Measurements from ENCODE around the gene COX8A. TPM values are rescaled to one million over a fixed set of nuclear protein-coding genes. Genes with fewer than 3 reads are reported as not detected.

The COX8A gene
- total and polyA plus RNA-seq, 2 of the 13 experiments (the other 11 are each of a cell fraction or from before 2014, with no cell fraction given), result 202 to 406 TPM

DNA sequence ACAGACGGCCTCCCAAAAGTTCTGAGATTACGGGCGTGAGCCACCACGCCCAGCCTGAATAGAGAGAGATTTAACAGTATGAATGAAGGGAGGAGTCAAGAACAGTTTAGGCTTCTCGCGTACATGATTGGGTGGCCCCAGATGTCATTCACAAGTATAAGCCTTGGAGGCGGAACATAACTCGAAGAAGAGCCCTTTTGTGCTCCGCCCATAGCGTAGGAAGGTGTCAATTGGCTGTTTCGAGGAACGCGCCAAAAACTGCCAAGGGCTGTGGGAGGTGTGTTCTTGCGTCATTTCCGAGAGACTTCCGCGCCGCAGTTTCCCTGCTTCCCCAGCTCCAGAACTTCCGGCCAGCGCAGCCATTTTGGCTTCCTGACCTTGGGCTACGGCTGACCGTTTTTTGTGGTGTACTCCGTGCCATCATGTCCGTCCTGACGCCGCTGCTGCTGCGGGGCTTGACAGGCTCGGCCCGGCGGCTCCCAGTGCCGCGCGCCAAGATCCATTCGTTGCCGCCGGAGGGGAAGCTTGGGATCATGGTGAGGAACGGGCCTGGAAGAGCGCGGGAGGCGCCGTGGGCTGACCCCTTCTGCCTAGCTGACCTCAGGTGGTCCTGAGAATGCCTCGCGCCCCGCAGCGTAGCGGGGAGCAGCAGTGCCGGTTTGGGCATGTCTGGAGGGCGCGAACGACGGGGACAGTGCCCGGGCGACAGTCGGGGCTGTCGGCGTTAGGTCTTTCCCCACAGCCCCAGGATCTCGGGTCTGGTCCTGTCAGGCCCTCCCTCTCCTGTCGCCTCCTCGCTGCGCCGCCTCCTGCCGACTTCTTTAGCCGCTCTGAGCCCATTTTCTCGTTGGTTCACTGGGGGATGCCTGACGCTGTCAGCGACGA, at the start of gene COX8A (continued):
- TF ChIP-seq, protein P1, sequence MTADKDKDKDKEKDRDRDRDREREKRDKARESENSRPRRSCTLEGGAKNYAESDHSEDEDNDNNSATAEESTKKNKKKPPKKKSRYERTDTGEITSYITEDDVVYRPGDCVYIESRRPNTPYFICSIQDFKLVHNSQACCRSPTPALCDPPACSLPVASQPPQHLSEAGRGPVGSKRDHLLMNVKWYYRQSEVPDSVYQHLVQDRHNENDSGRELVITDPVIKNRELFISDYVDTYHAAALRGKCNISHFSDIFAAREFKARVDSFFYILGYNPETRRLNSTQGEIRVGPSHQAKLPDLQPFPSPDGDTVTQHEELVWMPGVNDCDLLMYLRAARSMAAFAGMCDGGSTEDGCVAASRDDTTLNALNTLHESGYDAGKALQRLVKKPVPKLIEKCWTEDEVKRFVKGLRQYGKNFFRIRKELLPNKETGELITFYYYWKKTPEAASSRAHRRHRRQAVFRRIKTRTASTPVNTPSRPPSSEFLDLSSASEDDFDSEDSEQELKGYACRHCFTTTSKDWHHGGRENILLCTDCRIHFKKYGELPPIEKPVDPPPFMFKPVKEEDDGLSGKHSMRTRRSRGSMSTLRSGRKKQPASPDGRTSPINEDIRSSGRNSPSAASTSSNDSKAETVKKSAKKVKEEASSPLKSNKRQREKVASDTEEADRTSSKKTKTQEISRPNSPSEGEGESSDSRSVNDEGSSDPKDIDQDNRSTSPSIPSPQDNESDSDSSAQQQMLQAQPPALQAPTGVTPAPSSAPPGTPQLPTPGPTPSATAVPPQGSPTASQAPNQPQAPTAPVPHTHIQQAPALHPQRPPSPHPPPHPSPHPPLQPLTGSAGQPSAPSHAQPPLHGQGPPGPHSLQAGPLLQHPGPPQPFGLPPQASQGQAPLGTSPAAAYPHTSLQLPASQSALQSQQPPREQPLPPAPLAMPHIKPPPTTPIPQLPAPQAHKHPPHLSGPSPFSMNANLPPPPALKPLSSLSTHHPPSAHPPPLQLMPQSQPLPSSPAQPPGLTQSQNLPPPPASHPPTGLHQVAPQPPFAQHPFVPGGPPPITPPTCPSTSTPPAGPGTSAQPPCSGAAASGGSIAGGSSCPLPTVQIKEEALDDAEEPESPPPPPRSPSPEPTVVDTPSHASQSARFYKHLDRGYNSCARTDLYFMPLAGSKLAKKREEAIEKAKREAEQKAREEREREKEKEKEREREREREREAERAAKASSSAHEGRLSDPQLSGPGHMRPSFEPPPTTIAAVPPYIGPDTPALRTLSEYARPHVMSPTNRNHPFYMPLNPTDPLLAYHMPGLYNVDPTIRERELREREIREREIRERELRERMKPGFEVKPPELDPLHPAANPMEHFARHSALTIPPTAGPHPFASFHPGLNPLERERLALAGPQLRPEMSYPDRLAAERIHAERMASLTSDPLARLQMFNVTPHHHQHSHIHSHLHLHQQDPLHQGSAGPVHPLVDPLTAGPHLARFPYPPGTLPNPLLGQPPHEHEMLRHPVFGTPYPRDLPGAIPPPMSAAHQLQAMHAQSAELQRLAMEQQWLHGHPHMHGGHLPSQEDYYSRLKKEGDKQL (CRISPR knock-in tag; IDR thresholded peaks at IDR 0.05; ENCODE audit: low read depth), result no peak
- TF ChIP-seq ZNF775 (CRISPR knock-in tag; IDR thresholded peaks at IDR 0.05; ENCODE audit: borderline replicate concordance), result no peak
- peak; percentile 63; the same call in 1 of the 2 replicates for TF ChIP-seq AHR (CRISPR knock-in tag; IDR thresholded peaks at IDR 0.05)
- peak; percentile 85; the same call in 1 of the 2 replicates for TF ChIP-seq ZNF558 (CRISPR knock-in tag; IDR thresholded peaks at IDR 0.05; ENCODE audit: borderline replicate concordance)
- peak; percentile 12 for TF ChIP-seq ZBTB38 (CRISPR knock-in tag; IDR thresholded peaks at IDR 0.05)
- TF ChIP-seq, protein P2, sequence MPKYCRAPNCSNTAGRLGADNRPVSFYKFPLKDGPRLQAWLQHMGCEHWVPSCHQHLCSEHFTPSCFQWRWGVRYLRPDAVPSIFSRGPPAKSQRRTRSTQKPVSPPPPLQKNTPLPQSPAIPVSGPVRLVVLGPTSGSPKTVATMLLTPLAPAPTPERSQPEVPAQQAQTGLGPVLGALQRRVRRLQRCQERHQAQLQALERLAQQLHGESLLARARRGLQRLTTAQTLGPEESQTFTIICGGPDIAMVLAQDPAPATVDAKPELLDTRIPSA (CRISPR knock-in tag; IDR thresholded peaks at IDR 0.05; ENCODE audit: borderline replicate concordance), result 0 out of 2 replicates have a peak, but pooled peaks have one; percentile 16
- no peak for TF ChIP-seq ZNF572 (CRISPR knock-in tag; IDR thresholded peaks at IDR 0.05)
- peak; percentile 73 for TF ChIP-seq ZNF121 (CRISPR knock-in tag; IDR thresholded peaks at IDR 0.05)
- TF ChIP-seq BRCA1 (CRISPR knock-in tag; IDR thresholded peaks at IDR 0.05), result peak; percentile 77; the same call in 1 of the 2 replicates
- peak; percentile 23 for TF ChIP-seq ZNF781 (CRISPR knock-in tag; IDR thresholded peaks at IDR 0.05; ENCODE audit: borderline replicate concordance, not compliant biosample characterization)
- TF ChIP-seq, protein P3, sequence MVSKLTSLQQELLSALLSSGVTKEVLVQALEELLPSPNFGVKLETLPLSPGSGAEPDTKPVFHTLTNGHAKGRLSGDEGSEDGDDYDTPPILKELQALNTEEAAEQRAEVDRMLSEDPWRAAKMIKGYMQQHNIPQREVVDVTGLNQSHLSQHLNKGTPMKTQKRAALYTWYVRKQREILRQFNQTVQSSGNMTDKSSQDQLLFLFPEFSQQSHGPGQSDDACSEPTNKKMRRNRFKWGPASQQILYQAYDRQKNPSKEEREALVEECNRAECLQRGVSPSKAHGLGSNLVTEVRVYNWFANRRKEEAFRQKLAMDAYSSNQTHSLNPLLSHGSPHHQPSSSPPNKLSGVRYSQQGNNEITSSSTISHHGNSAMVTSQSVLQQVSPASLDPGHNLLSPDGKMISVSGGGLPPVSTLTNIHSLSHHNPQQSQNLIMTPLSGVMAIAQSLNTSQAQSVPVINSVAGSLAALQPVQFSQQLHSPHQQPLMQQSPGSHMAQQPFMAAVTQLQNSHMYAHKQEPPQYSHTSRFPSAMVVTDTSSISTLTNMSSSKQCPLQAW (CRISPR knock-in tag; IDR thresholded peaks at IDR 0.05), result peak; percentile 85
- TF ChIP-seq ZNF460 (CRISPR knock-in tag; IDR thresholded peaks at IDR 0.05; ENCODE audit: borderline replicate concordance), result 0 out of 2 replicates have a peak, but pooled peaks have one; percentile 45
- TF ChIP-seq MAFG (CRISPR knock-in tag; IDR thresholded peaks at IDR 0.05), result no peak
- TF ChIP-seq, protein P4, sequence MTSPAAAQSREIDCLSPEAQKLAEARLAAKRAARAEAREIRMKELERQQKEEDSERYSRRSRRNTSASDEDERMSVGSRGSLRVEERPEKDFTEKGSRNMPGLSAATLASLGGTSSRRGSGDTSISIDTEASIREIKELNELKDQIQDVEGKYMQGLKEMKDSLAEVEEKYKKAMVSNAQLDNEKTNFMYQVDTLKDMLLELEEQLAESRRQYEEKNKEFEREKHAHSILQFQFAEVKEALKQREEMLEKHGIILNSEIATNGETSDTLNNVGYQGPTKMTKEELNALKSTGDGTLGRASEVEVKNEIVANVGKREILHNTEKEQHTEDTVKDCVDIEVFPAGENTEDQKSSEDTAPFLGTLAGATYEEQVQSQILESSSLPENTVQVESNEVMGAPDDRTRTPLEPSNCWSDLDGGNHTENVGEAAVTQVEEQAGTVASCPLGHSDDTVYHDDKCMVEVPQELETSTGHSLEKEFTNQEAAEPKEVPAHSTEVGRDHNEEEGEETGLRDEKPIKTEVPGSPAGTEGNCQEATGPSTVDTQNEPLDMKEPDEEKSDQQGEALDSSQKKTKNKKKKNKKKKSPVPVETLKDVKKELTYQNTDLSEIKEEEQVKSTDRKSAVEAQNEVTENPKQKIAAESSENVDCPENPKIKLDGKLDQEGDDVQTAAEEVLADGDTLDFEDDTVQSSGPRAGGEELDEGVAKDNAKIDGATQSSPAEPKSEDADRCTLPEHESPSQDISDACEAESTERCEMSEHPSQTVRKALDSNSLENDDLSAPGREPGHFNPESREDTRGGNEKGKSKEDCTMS (CRISPR knock-in tag; conservative IDR thresholded peaks at IDR 0.05), result no peak
- peak; percentile 68; the same call in 1 of the 2 replicates for TF ChIP-seq RXRA (CRISPR knock-in tag; IDR thresholded peaks at IDR 0.05)
- peak; percentile 70 for TF ChIP-seq ATF7 (IDR thresholded peaks at IDR 0.05)
- no peak; the same call in 1 of the 2 replicates for TF ChIP-seq ATF7 (CRISPR knock-in tag; IDR thresholded peaks at IDR 0.05)

All from HepG2 (cell line).